B cell (primary cell): ENCODE measurements around the gene OXSR1. TPM values are rescaled to one million over a fixed set of nuclear protein-coding genes. Genes with fewer than 3 reads are reported as not detected.

Experiments
- ATAC-seq: fragments of 200-7000 bp; cut with Tn5 transposase; one replicate; pipeline ENCODE4 v1.10.0; 2021; ENCODE audit warnings: low read depth, mild to moderate bottlenecking, moderate number of reproducible peaks, moderate library complexity
- CTCF ChIA-PET: fragments of 350-600 bp; sonication (Branson Sonifier 250); formaldehyde crosslinking; loops from one replicate; lab custom pipeline; 2021; ENCODE audit warnings: antibody characterized with exemption, inconsistent platforms; lab: Charles Lee
- POLR2A ChIA-PET: fragments of 350-600 bp; sonication (Branson Sonifier 250); formaldehyde crosslinking; loops from one replicate; lab custom pipeline; 2021; ENCODE audit warnings: antibody characterized with exemption; lab: Charles Lee
- DNase-seq: peaks from one replicate; pipeline ENCODE4 v3.0.0; 2013
- H2AFZ ChIP-seq: 2 replicates; pipeline ENCODE4 v1.6.1; 2012; ENCODE audit warnings: mild to moderate bottlenecking, low read depth, low read length; ENCODE audit not compliant: insufficient read depth, poor library complexity, severe bottlenecking
- H3K27ac ChIP-seq, 2 donors: 1 replicate in 1 of 2; 2 replicates in 1 of 2; pipeline ENCODE4 v1.5.1; 2012 to 2013; ENCODE audit warnings: low read length in 2 of 2, mild to moderate bottlenecking in 2 of 2, moderate library complexity in 1 of 2
- H3K27me3 ChIP-seq, 4 experiments: fragments of 200-600 bp in 1 of 4; sonication (generic) in 1 of 4; replicated peaks in 1 of 4; 1 replicate in 2 of 4; 2 replicates in 2 of 4; pipeline versions ENCODE4 v1.6.1 to v1.7.0; 2013 to 2016; ENCODE audit warnings: low read length in 3 of 4, mild to moderate bottlenecking in 2 of 4, mixed read lengths in 1 of 4, moderate library complexity in 1 of 4; ENCODE audit not compliant: insufficient read depth in 4 of 4, control insufficient read depth in 3 of 4; ENCODE audit errors: control extremely low read depth in 1 of 4
- H3K36me3 ChIP-seq, 2 experiments: replicated peaks in 1 of 2; 1 replicate in 1 of 2; 2 replicates in 1 of 2; pipeline versions ENCODE4 v1.6.1 to v1.7.1; 2013; ENCODE audit warnings: low read length in 1 of 2; ENCODE audit not compliant: insufficient read depth in 2 of 2, control insufficient read depth in 1 of 2; ENCODE audit errors: control extremely low read depth in 1 of 2, extremely low read depth in 1 of 2
- H3K4me1 ChIP-seq, 2 donors: fragments of 200-600 bp in 1 of 2; sonication (generic) in 1 of 2; 1 replicate in 1 of 2; 2 replicates in 1 of 2; pipeline versions ENCODE4 v1.5.1 to v1.6.1; 2013 to 2017; ENCODE audit warnings: low read length in 2 of 2; ENCODE audit not compliant: control insufficient read depth in 2 of 2, insufficient read depth in 2 of 2
- H3K4me2 ChIP-seq: replicated peaks from 2 replicates; pipeline ENCODE3; 2012; ENCODE audit warnings: mild to moderate bottlenecking, low read depth, low read length; ENCODE audit not compliant: poor library complexity, severe bottlenecking
- H3K4me3 ChIP-seq, 5 experiments: fragments of 200-600 bp in 1 of 5; sonication (generic) in 1 of 5; 1 replicate in 3 of 5; 2 replicates in 2 of 5; pipeline versions ENCODE4 v1.5.1 to v1.7.0; 2011 to 2016; ENCODE audit warnings: low read length in 4 of 5, mild to moderate bottlenecking in 4 of 5, low read depth in 2 of 5, control low read depth in 1 of 5, moderate library complexity in 1 of 5; ENCODE audit not compliant: insufficient read depth in 1 of 5; ENCODE audit errors: control extremely low read depth in 1 of 5, extremely low read depth in 1 of 5
- H3K79me2 ChIP-seq: fragments of 200-600 bp; sonication (generic); one replicate; pipeline ENCODE4 v1.6.0; 2016; ENCODE audit warnings: low read length; ENCODE audit not compliant: control insufficient read depth, insufficient read depth
- H3K9ac ChIP-seq: fragments of 200-600 bp; sonication (generic); 2 replicates; pipeline ENCODE4 v1.6.1; 2017; ENCODE audit warnings: mild to moderate bottlenecking, low read length, moderate library complexity
- H3K9me3 ChIP-seq, 3 donors: one replicate each; pipeline versions ENCODE4 v1.6.1 to v1.7.1; 2013; ENCODE audit warnings: low read length in 2 of 3; ENCODE audit not compliant: control insufficient read depth in 2 of 3, insufficient read depth in 1 of 3; ENCODE audit errors: control extremely low read depth in 1 of 3
- H4K20me1 ChIP-seq: 2 replicates; pipeline ENCODE4 v1.6.0; 2012; ENCODE audit warnings: mild to moderate bottlenecking, low read length; ENCODE audit not compliant: insufficient read depth, control insufficient read depth, poor library complexity, severe bottlenecking
- H3K27ac Mint-ChIP-seq: one replicate; pipeline ENCODE4 v1.8.0; 2021; ENCODE audit warnings: mixed read lengths
- H3K27me3 Mint-ChIP-seq: one replicate; pipeline ENCODE4 v1.8.0; 2021; ENCODE audit warnings: mixed read lengths
- H3K4me1 Mint-ChIP-seq: one replicate; pipeline ENCODE4 v1.8.0; 2021; ENCODE audit warnings: mixed read lengths
- H3K4me3 Mint-ChIP-seq: one replicate; pipeline ENCODE4 v1.8.0; 2021; ENCODE audit warnings: mixed read lengths
- H3K9me3 Mint-ChIP-seq: one replicate; pipeline ENCODE4 v1.8.0; 2022; ENCODE audit warnings: mixed read lengths; ENCODE audit not compliant: insufficient read depth
- EZH2 ChIP-seq: IDR thresholded peaks from 2 replicates; pipeline ENCODE4 v1.6.1; 2012; ENCODE audit warnings: borderline replicate concordance, low read depth, mild to moderate bottlenecking, moderate library complexity, low read length; ENCODE audit not compliant: insufficient read depth, poor library complexity, severe bottlenecking
- WGBS: methylation state at CpG from one replicate; pipeline ENCODE4 v1.1.5; 2013; ENCODE audit warnings: missing lambda C conversion rate; ENCODE audit not compliant: insufficient coverage; 5-methylcytosine and 5-hydroxymethylcytosine counted together
- intact Hi-C: fragments of 100-400 bp; cut with micrococcal nuclease; formaldehyde crosslinking; loops from one replicate; pipeline ENCODE4 v1.10.0; 2022
- polyA plus RNA-seq: library from polyadenylated mRNA; depleted of rRNA; stranded (reverse); fragments of >200 nt; gene quantifications from 2 replicates; pipeline ENCODE4 v1.2.3, GENCODE V29; 2012
- total RNA-seq, 2 donors: library from RNA; stranded (reverse); fragments of 120-200 nt in 1 of 2; gene quantifications; 1 replicate in 1 of 2; 2 replicates in 1 of 2; pipeline versions ENCODE4 v1.2.3 to v1.2.4, GENCODE V29; 2013 to 2022
- TF ChIP-seq, protein P1 (sequence below): fragments of 200-600 bp; IDR thresholded peaks from one replicate; pipeline ENCODE4 v1.8.0; 2022; ENCODE audit warnings: antibody characterized with exemption, mild to moderate bottlenecking

Gene OXSR1
- total and polyA plus RNA-seq, 2 donors (not counting 1 experiment from before 2014, with no cell fraction given) = 15.5 to 41.5 TPM

DNA sequence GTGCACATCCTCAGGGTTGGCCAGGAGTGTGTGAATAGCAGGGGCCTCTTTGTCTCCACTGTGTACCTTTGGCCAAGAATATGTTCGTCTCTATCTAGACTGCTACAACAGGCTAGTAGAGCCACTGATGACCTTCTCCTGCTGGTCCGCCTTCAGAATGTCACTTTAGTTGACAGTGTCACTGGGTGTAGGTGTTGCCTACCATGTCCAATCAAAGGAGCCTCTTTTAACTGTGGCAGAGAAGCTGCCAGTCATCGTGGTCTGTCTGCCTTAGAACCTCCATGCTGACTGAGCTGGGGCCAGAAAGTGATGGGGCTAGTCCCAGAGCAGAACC is 40.1 kb downstream of the OXSR1 start:
- H3K27me3 Mint-ChIP-seq = no peaks in the 10 kb centered on the region
- WGBS = 83% methylated on average over 3 of the region's 3 CpGs
- POLR2A ChIA-PET = no interaction called here
- Histone ChIP-seq H4K20me1 (peaks cover 15% of the 10 kb centered on the region), H3K4me1 (peaks cover 6 to 7% of the 10 kb centered on the region in 2 donors), H3K27ac (no peak overlapping the region), H3K4me3 (no peak overlapping the region), H3K36me3 (peaks cover 7 to 20% of the 10 kb centered on the region in 2 experiments), H3K27me3 (no peaks in the 10 kb centered on the region), H2AFZ (no peak overlapping the region), H3K79me2 (peaks cover 52% of the 10 kb centered on the region), H3K4me2 (no peak overlapping the region), H3K9me3 (no peaks in the 10 kb centered on the region), H3K9ac (no peak overlapping the region)
- ATAC-seq (no peak), DNase-seq (no peak)
- intact Hi-C loops = no loop called here
- CTCF ChIA-PET = interaction anchor here (1.6 kb wide), 1 partner anchor 12 kb away, joined by 5 read pairs; no protein-coding TSS in a partner anchor
- H3K4me3 Mint-ChIP-seq = no peak overlapping the region
- H3K27ac Mint-ChIP-seq = no peak overlapping the region
- peaks cover 22% of the 10 kb centered on the region for H3K4me1 Mint-ChIP-seq
- TF ChIP-seq, protein P1, sequence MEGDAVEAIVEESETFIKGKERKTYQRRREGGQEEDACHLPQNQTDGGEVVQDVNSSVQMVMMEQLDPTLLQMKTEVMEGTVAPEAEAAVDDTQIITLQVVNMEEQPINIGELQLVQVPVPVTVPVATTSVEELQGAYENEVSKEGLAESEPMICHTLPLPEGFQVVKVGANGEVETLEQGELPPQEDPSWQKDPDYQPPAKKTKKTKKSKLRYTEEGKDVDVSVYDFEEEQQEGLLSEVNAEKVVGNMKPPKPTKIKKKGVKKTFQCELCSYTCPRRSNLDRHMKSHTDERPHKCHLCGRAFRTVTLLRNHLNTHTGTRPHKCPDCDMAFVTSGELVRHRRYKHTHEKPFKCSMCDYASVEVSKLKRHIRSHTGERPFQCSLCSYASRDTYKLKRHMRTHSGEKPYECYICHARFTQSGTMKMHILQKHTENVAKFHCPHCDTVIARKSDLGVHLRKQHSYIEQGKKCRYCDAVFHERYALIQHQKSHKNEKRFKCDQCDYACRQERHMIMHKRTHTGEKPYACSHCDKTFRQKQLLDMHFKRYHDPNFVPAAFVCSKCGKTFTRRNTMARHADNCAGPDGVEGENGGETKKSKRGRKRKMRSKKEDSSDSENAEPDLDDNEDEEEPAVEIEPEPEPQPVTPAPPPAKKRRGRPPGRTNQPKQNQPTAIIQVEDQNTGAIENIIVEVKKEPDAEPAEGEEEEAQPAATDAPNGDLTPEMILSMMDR = no peak
- TF ChIP-seq EZH2 = no peak
- no peaks in the 10 kb centered on the region for H3K9me3 Mint-ChIP-seq

GRCh38 chr3:38207254-38208003 is 42.1 kb downstream of the OXSR1 start:
- H3K27ac ChIP-seq = no peak overlapping the region
- no peak overlapping the region for H3K9ac ChIP-seq
- no peak overlapping the region for H3K4me3 Mint-ChIP-seq
- intact Hi-C loops = no loop called here
- peaks cover 7% of the 10 kb centered on the region in 2 donors for H3K4me1 ChIP-seq
- no CpG with 5 or more reads among the region's 4 CpGs for WGBS
- no peaks in the 10 kb centered on the region for H3K9me3 ChIP-seq
- no peaks in the 10 kb centered on the region for H3K9me3 Mint-ChIP-seq
- no peak overlapping the region for H3K4me2 ChIP-seq
- CTCF ChIA-PET = no interaction called here
- POLR2A ChIA-PET = no interaction called here
- peaks cover 21% of the 10 kb centered on the region for H4K20me1 ChIP-seq
- ATAC-seq (no peak), DNase-seq (no peak)
- no peak overlapping the region for H2AFZ ChIP-seq
- H3K79me2 ChIP-seq = peaks cover 54% of the 10 kb centered on the region
- H3K4me3 ChIP-seq = no peak overlapping the region
- no peaks in the 10 kb centered on the region for H3K27me3 Mint-ChIP-seq
- TF ChIP-seq, protein P1 = no peak
- no peak for TF ChIP-seq EZH2
- H3K27ac Mint-ChIP-seq = no peak overlapping the region
- peaks cover 38% of the 10 kb centered on the region for H3K4me1 Mint-ChIP-seq
- no peaks in the 10 kb centered on the region for H3K27me3 ChIP-seq
- peaks cover 3 to 14% of the 10 kb centered on the region in 2 experiments for H3K36me3 ChIP-seq
